HepG2 (cell line): ENCODE results near the gene KIF24. TPM values are rescaled to one million over a fixed set of nuclear protein-coding genes. Genes with fewer than 3 reads are reported as not detected.
A peak's percentile ranks its signal among the peaks of the same experiment; 100 is the strongest.

Source experiments
- ATAC-seq: fragments of 200-7000 bp; cut with Tn5 transposase; 3 replicates; pipeline ENCODE4 v1.9.1; 2020; ENCODE audit warnings: mild to moderate bottlenecking, moderate library complexity
- BruUV-seq: library from RNA; stranded (reverse); fragments of 400-500 nt; replicated peaks from 2 replicates; lab custom pipeline; 2021; lab: Mats Ljungman, UMichigan
- CTCF ChIA-PET: fragments of 300-600 bp; formaldehyde crosslinking; extraction: SDS; loops from one replicate; lab custom pipeline; 2021; ENCODE audit warnings: low total read pairs, inconsistent platforms, low intra/inter-chr PET ratio; lab: Yijun Ruan, JAX
- POLR2A ChIA-PET: fragments of 350-600 bp; sonication (Branson Sonifier 250); formaldehyde crosslinking; loops from one replicate; lab custom pipeline; 2020; ENCODE audit warnings: antibody characterized with exemption, inconsistent platforms; lab: Yijun Ruan, JAX
- DNase-seq: peaks from one replicate; pipeline ENCODE4 v3.0.0-alpha.2; 2015; ENCODE audit warnings: low spot score
- FAIRE-seq: peaks from 3 replicates; lab custom pipeline; 2011; peaks lifted over from hg19 to GRCh38; lab: Jason Lieb, UNC
- H2AFZ ChIP-seq: one replicate; pipeline ENCODE4 v1.6.1; 2011; ENCODE audit warnings: low read length, inconsistent platforms
- H3K27ac ChIP-seq: fragments of 300-600 bp; 3 replicates; pipeline ENCODE4 v1.8.0; 2011; ENCODE audit warnings: mixed run types, mild to moderate bottlenecking, mixed read lengths, low read length, inconsistent platforms; ENCODE audit not compliant: insufficient read depth; ENCODE audit errors: extremely low read length
- H3K27me3 ChIP-seq, 2 experiments: fragments of 200-600 bp in 1 of 2; 2 replicates in 1 of 2; 3 replicates in 1 of 2; pipeline versions ENCODE4 v1.6.0 to v1.8.0; 2011; ENCODE audit warnings: low read length in 2 of 2, mild to moderate bottlenecking in 2 of 2, moderate library complexity in 2 of 2, inconsistent platforms in 1 of 2; ENCODE audit not compliant: insufficient read depth in 2 of 2, control insufficient read depth in 1 of 2
- H3K36me3 ChIP-seq, 2 experiments: fragments of 200-600 bp in 1 of 2; replicated peaks in 1 of 2; 2 replicates in 1 of 2; 3 replicates in 1 of 2; pipeline versions ENCODE4 v1.5.1 to v1.8.0; 2011; ENCODE audit warnings: low read length in 2 of 2, inconsistent platforms in 1 of 2; ENCODE audit not compliant: insufficient read depth in 2 of 2, control insufficient read depth in 1 of 2
- H3K4me1 ChIP-seq: 2 replicates; pipeline ENCODE4 v1.5.1; 2012; ENCODE audit warnings: low read length, inconsistent platforms; ENCODE audit not compliant: insufficient read depth
- H3K4me2 ChIP-seq: 2 replicates; pipeline ENCODE4 v1.6.0; 2011; ENCODE audit warnings: low read depth, low read length, inconsistent platforms
- H3K4me3 ChIP-seq, 3 experiments: fragments of 200-600 bp in 1 of 3; sonication (generic), shearing (Covaris generic) in 1 of 3; replicated peaks in 1 of 3; 2 replicates each; pipeline ENCODE4 v1.5.1; 2011 to 2016; ENCODE audit warnings: low read length in 3 of 3, inconsistent platforms in 2 of 3, low read depth in 2 of 3, mild to moderate bottlenecking in 2 of 3, control low read depth in 1 of 3, mixed read lengths in 1 of 3; ENCODE audit not compliant: insufficient read depth in 1 of 3
- H3K79me2 ChIP-seq: one replicate; pipeline ENCODE4 v1.6.1; 2011; ENCODE audit warnings: low read length, inconsistent platforms; ENCODE audit not compliant: insufficient read depth
- H3K9ac ChIP-seq: 2 replicates; pipeline ENCODE4 v1.6.0; 2011; ENCODE audit warnings: mild to moderate bottlenecking, low read depth, low read length, inconsistent platforms; ENCODE audit not compliant: insufficient read depth
- H3K9me3 ChIP-seq: 2 replicates; pipeline ENCODE4 v1.5.1; 2012; ENCODE audit warnings: mild to moderate bottlenecking, low read length
- H4K20me1 ChIP-seq: 2 replicates; pipeline ENCODE4 v1.6.0; 2011; ENCODE audit warnings: inconsistent platforms, mild to moderate bottlenecking, low read length, moderate library complexity; ENCODE audit not compliant: insufficient read depth
- CHD4 ChIP-seq: fragments of 200-600 bp; sonication (generic); IDR thresholded peaks from 2 replicates; pipeline ENCODE4 v1.7.0; 2017; ENCODE audit warnings: mild to moderate bottlenecking, low read length, borderline replicate concordance
- HNF4A ChIP-seq: sonication (generic); formaldehyde crosslinking; IDR thresholded peaks from 2 replicates; pipeline ENCODE4 v1.4.0; 2020; ENCODE audit warnings: missing genetic modification reagents
- MAFF ChIP-seq: IDR thresholded peaks from 2 replicates; pipeline ENCODE4 v1.6.1; 2011; ENCODE audit warnings: low read depth, low read length, improper control_type of control experiment
- MAFK ChIP-seq, 2 experiments: IDR thresholded peaks in 1 of 2; conservative IDR thresholded peaks in 1 of 2; 2 replicates each; pipeline ENCODE4 v1.6.1; 2011; ENCODE audit warnings: improper control_type of control experiment in 2 of 2, low read length in 2 of 2
- MED1 ChIP-seq: sonication (generic); formaldehyde crosslinking; IDR thresholded peaks from 2 replicates; pipeline ENCODE4 v1.4.0; 2020; ENCODE audit warnings: missing genetic modification reagents
- MXI1 ChIP-seq: IDR thresholded peaks from 3 replicates; pipeline ENCODE4 v1.6.1; 2012; ENCODE audit warnings: low read depth, low read length, inconsistent platforms, borderline replicate concordance
- RAD21 ChIP-seq: fragments of 450-650 bp; formaldehyde crosslinking; IDR thresholded peaks from 2 replicates; pipeline ENCODE4 v1.5.0; 2020; ENCODE audit warnings: mild to moderate bottlenecking
- SAP130 ChIP-seq: IDR thresholded peaks from 2 replicates; pipeline ENCODE4 v1.6.1; 2016; ENCODE audit warnings: low read depth
- SMC3 ChIP-seq: IDR thresholded peaks from 2 replicates; pipeline ENCODE4 v1.6.1; 2011; ENCODE audit warnings: low read length, improper control_type of control experiment
- STAG1 ChIP-seq: sonication (generic); formaldehyde crosslinking; IDR thresholded peaks from 2 replicates; pipeline ENCODE4 v1.4.0; 2020; ENCODE audit warnings: missing genetic modification reagents
- TEAD3 ChIP-seq: optimal IDR thresholded peaks from 2 replicates; pipeline ENCODE3; 2016; ENCODE audit warnings: borderline replicate concordance
- THAP11 ChIP-seq: IDR thresholded peaks from 2 replicates; pipeline ENCODE4 v1.6.1; 2016; ENCODE audit warnings: missing biosample characterization, missing genetic modification reagents
- TP53 ChIP-seq: sonication (generic); formaldehyde crosslinking; conservative IDR thresholded peaks from 2 replicates; pipeline ENCODE4 v1.4.0; 2020; ENCODE audit warnings: missing genetic modification reagents
- ZMYM3 ChIP-seq: sonication (generic); formaldehyde crosslinking; IDR thresholded peaks from 2 replicates; pipeline ENCODE4 v1.5.1; 2020; ENCODE audit warnings: mild to moderate bottlenecking, missing genetic modification reagents
- ZNF552 ChIP-seq: sonication (generic); formaldehyde crosslinking; IDR thresholded peaks from 2 replicates; pipeline ENCODE4 v1.9.0; 2022; ENCODE audit warnings: missing genetic modification reagents, mild to moderate bottlenecking, borderline replicate concordance
- ZNF709 ChIP-seq: sonication (generic); formaldehyde crosslinking; IDR thresholded peaks from 2 replicates; pipeline ENCODE4 v1.5.0; 2020; ENCODE audit warnings: mild to moderate bottlenecking, missing genetic modification reagents
- ZNF879 ChIP-seq: sonication (generic); formaldehyde crosslinking; IDR thresholded peaks from 2 replicates; pipeline ENCODE4 v1.8.1; 2023; ENCODE audit warnings: missing genetic modification reagents
- WGBS: methylation state at CpG from one replicate; pipeline ENCODE4 v1.1.6; 2017; ENCODE audit warnings: low lambda C conversion rate; 5-methylcytosine and 5-hydroxymethylcytosine counted together
- in situ Hi-C: cut with HindIII; loops from 2 replicates; pipeline ENCODE4 v1.10.0; 2017; ENCODE audit warnings: low pct_unique_long_range_greater_than_20kb; ENCODE audit not compliant: extremely low pct_ligation_motif_present
- intact Hi-C: fragments of 100-400 bp; cut with micrococcal nuclease; formaldehyde crosslinking; loops from one replicate; pipeline ENCODE4 v1.10.0; 2022; ENCODE audit not compliant: unreplicated experiment
- polyA plus RNA-seq, 8 experiments: library from polyadenylated mRNA; depleted of rRNA in 3 of 8; stranded (reverse) in 7 of 8; unstranded in 1 of 8; fragments of >200 nt; fragmentation: Illumina TruSeq in 4 of 8; extraction: Trizol in 4 of 8; gene quantifications; 2 replicates each; pipeline versions ENCODE4 v1.2.1 to v1.2.3, GENCODE V29; 2011 to 2016; ENCODE audit warnings: low read depth in 4 of 8, missing spikeins in 1 of 8, mixed read lengths in 1 of 8; ENCODE audit not compliant: insufficient read depth in 1 of 8
- total RNA-seq, 5 experiments: library from RNA; depleted of rRNA; stranded (reverse); fragments of >200 nt; fragmentation: Illumina TruSeq; extraction: Trizol; gene quantifications; 2 replicates each; pipeline ENCODE4 v1.2.3, GENCODE V29; 2016; ENCODE audit warnings: low read depth in 1 of 5
- TF ChIP-seq, protein P1 (sequence below): sonication (generic); formaldehyde crosslinking; IDR thresholded peaks from 2 replicates; pipeline ENCODE4 v1.5.0; 2020; ENCODE audit warnings: mild to moderate bottlenecking, missing genetic modification reagents, moderate library complexity
- TF ChIP-seq, protein P2 (sequence below): sonication (generic); formaldehyde crosslinking; conservative IDR thresholded peaks from 2 replicates; pipeline ENCODE4 v1.4.0; 2020; ENCODE audit warnings: mild to moderate bottlenecking, missing genetic modification reagents, moderate library complexity

Gene KIF24
- total and polyA plus RNA-seq, 2 of the 13 experiments (the other 11 are each of a cell fraction or from before 2014, with no cell fraction given), result 1.1 to 3.0 TPM

DNA sequence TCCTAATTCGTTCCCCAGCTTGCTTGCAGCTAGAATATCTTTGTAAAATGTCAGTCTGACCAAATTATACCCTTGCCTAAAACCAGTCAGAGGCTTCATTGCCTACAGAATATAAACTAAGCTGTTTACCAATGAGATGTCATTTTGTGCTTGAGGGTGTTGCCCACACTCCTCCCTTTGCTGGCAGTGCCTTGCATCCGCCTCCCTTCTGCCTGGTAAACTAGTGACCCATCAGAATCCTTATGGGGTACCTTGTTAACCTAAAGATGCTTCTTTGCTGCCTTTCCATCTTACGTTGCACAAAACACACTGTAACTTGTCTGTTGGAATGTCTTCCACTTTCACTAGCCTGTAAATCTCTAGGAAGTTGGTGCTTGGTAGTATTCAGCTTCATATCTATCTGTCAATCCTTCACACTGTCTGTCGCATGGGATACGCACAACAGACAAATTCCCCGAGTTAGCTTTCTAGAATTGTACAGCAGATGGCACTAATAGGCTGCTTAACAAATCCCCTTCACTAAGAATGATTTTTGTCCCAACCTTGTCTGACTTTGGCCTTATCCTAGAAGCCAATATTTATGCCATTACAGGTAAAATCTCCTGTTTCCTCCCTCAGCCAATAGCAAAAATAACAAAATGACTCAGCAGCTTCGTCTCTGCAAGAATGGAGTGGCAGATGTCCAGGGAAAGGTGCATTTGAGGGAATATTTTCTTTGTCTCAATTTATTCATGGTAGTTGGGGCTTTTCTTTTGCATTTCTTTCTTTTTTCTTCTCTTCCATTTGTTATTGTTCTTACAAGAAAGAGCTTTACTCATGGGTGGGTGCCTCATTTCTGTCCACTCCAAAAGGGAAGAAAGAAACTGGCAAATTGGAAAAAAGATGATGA lies 3.3 kb upstream of the KIF24 start:
- 41% methylated on average over 7 of the region's 7 CpGs for WGBS
- ATAC-seq (no peak), FAIRE-seq (peak; percentile 81), DNase-seq (peak; percentile 60)
- H3K36me3 ChIP-seq, result 0 out of 5 replicates have a peak, but pooled peaks cover 0 to 1% of the 10 kb centered on the region in 2 experiments
- BruUV-seq, result no TSS peak
- no peaks in the 10 kb centered on the region for H3K9me3 ChIP-seq
- no peaks in the 10 kb centered on the region; a peak in 1 of 5 replicates for H3K27me3 ChIP-seq
- in situ Hi-C loops, result loop anchor here (5.0 kb wide), 1 partner anchor 45 kb away; the partner anchor contains the start of gene MYORG
- H3K4me2 ChIP-seq, result no peak overlapping the region
- H3K9ac ChIP-seq, result no peak overlapping the region
- CTCF ChIA-PET, result interaction anchor here (0.7 to 7.1 kb wide), 5 partner anchors 46 to 215 kb away, joined by 3 to 143 read pairs (median 7); partner anchors contain the start of gene MYORG
- H3K27ac ChIP-seq, result no peak overlapping the region
- H3K4me1 ChIP-seq, result peaks cover 62% of the 10 kb centered on the region
- no peak overlapping the region for H2AFZ ChIP-seq
- intact Hi-C loops, result loop anchor here (1.0 to 10.0 kb wide), 3 partner anchors 47 to 270 kb away; no protein-coding TSS in a partner anchor
- POLR2A ChIA-PET, result interaction anchor here (1.1 to 7.6 kb wide), 4 partner anchors 15 to 170 kb away, joined by 3 to 162 read pairs (median 14); partner anchors contain the start of gene MYORG
- peaks cover 7% of the 10 kb centered on the region for H3K79me2 ChIP-seq
- no peak overlapping the region for H3K4me3 ChIP-seq
- no peaks in the 10 kb centered on the region for H4K20me1 ChIP-seq
- TF ChIP-seq RAD21 (CRISPR knock-in tag), result peak; percentile 87
- TF ChIP-seq STAG1, result peak; percentile 93
- 0 out of 3 replicates have a peak, but pooled peaks have one; percentile 24 for TF ChIP-seq MXI1
- TF ChIP-seq SAP130 (CRISPR knock-in tag), result 0 out of 2 replicates have a peak, but pooled peaks have one; percentile 17
- TF ChIP-seq ZMYM3, result no peak
- TF ChIP-seq TP53, result 0 out of 2 replicates have a peak, but pooled peaks have one; percentile 53
- TF ChIP-seq MAFK (conservative IDR thresholded peaks at IDR 0.05 in 1 of 2, IDR thresholded peaks at IDR 0.05 in 1 of 2; ENCODE audit: low read length in 2 of 2), result peak in 1 of 2 experiments; percentile 9; a peak in 1 of 4 replicates
- no peak for TF ChIP-seq ZNF879 (CRISPR knock-in tag)
- no peak for TF ChIP-seq ZNF552 (CRISPR knock-in tag)
- peak; percentile 97 for TF ChIP-seq SMC3
- no peak for TF ChIP-seq CHD4
- peak; percentile 19; the same call in 1 of the 2 replicates for TF ChIP-seq MED1
- TF ChIP-seq, protein P1, sequence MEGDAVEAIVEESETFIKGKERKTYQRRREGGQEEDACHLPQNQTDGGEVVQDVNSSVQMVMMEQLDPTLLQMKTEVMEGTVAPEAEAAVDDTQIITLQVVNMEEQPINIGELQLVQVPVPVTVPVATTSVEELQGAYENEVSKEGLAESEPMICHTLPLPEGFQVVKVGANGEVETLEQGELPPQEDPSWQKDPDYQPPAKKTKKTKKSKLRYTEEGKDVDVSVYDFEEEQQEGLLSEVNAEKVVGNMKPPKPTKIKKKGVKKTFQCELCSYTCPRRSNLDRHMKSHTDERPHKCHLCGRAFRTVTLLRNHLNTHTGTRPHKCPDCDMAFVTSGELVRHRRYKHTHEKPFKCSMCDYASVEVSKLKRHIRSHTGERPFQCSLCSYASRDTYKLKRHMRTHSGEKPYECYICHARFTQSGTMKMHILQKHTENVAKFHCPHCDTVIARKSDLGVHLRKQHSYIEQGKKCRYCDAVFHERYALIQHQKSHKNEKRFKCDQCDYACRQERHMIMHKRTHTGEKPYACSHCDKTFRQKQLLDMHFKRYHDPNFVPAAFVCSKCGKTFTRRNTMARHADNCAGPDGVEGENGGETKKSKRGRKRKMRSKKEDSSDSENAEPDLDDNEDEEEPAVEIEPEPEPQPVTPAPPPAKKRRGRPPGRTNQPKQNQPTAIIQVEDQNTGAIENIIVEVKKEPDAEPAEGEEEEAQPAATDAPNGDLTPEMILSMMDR (CRISPR knock-in tag), result peak; percentile 87
- TF ChIP-seq TEAD3, result peak; percentile 27
- TF ChIP-seq ZNF709 (CRISPR knock-in tag), result no peak
- 0 out of 2 replicates have a peak, but pooled peaks have one; percentile 18 for TF ChIP-seq MAFF
- no peak for TF ChIP-seq HNF4A (CRISPR knock-in tag)
- peak; percentile 64; the same call in 1 of the 2 replicates for TF ChIP-seq THAP11 (CRISPR knock-in tag)
- TF ChIP-seq, protein P2, sequence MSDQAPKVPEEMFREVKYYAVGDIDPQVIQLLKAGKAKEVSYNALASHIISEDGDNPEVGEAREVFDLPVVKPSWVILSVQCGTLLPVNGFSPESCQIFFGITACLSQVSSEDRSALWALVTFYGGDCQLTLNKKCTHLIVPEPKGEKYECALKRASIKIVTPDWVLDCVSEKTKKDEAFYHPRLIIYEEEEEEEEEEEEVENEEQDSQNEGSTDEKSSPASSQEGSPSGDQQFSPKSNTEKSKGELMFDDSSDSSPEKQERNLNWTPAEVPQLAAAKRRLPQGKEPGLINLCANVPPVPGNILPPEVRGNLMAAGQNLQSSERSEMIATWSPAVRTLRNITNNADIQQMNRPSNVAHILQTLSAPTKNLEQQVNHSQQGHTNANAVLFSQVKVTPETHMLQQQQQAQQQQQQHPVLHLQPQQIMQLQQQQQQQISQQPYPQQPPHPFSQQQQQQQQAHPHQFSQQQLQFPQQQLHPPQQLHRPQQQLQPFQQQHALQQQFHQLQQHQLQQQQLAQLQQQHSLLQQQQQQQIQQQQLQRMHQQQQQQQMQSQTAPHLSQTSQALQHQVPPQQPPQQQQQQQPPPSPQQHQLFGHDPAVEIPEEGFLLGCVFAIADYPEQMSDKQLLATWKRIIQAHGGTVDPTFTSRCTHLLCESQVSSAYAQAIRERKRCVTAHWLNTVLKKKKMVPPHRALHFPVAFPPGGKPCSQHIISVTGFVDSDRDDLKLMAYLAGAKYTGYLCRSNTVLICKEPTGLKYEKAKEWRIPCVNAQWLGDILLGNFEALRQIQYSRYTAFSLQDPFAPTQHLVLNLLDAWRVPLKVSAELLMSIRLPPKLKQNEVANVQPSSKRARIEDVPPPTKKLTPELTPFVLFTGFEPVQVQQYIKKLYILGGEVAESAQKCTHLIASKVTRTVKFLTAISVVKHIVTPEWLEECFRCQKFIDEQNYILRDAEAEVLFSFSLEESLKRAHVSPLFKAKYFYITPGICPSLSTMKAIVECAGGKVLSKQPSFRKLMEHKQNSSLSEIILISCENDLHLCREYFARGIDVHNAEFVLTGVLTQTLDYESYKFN (CRISPR knock-in tag), result 0 out of 2 replicates have a peak, but pooled peaks have one; percentile 14
